ENCODE data around the gene EYS. TPM values are rescaled to one million over a fixed set of nuclear protein-coding genes. Genes with fewer than 3 reads are reported as not detected.

The EYS gene
- total RNA-seq, 4 donors from 2014 or later: under 0.01 TPM; not detected in 3

DNA sequence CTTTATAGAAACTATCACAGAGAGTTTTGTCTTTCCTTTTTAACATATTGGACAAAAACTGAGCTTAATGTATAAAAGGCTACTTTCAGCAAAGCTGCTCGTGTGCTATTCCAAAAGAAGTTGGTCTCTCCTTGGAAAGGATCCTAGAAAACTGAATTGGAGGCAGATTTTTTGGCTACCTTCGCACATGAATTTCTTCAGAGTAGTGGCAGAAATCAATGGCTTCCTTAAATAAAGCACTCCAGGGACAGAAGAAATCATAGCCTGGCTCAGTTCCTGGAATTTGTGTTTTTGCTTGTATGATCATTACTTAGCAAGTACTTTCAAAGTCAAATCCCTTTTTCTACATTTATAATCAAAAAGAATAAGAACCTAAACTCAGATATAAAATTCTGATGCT lies 1291.1 kb downstream of the EYS start:
- Histone ChIP-seq H3K4me1 (peaks cover 0 to 5% (median 0%) of the 10 kb centered on the region in 4 donors), H3K27ac (replicated peaks in 1 of 4) (no peak overlapping the region), H3K4me3 (no peak overlapping the region), H3K36me3 (no peaks in the 10 kb centered on the region), H3K9me3 (no peaks in the 10 kb centered on the region), H3K27me3 (no peaks in the 10 kb centered on the region)
- 27% methylated on average over 2 of the region's 2 CpGs for WGBS
- no peak for DNase-seq (ENCODE audit: extremely low spot score)
- TF ChIP-seq CTCF (IDR thresholded peaks at IDR 0.05) (no peak), POLR2AphosphoS5 (IDR thresholded peaks at IDR 0.05) (no peak), POLR2A (IDR thresholded peaks at IDR 0.05; ENCODE audit: low read depth) (no peak), EP300 (IDR thresholded peaks at IDR 0.05) (no peak)
- intact Hi-C loops (cut with DNase I): no loop called here

GRCh38 chr6:64411226-64411625 lies 1295.8 kb downstream of the EYS start:
- Histone ChIP-seq H3K9me3 (no peaks in the 10 kb centered on the region), H3K27me3 (no peaks in the 10 kb centered on the region), H3K4me3 (no peak overlapping the region), H3K27ac (replicated peaks in 1 of 4) (no peak overlapping the region), H3K36me3 (no peaks in the 10 kb centered on the region), H3K4me1 (peaks cover 0 to 5% (median 0%) of the 10 kb centered on the region in 4 donors)
- TF ChIP-seq EP300 (IDR thresholded peaks at IDR 0.05): no peak
- no peak for TF ChIP-seq POLR2AphosphoS5 (IDR thresholded peaks at IDR 0.05)
- no peak for TF ChIP-seq CTCF (IDR thresholded peaks at IDR 0.05)
- no peak for TF ChIP-seq POLR2A (IDR thresholded peaks at IDR 0.05; ENCODE audit: low read depth)
- intact Hi-C loops (cut with DNase I): no loop called here
- DNase-seq (ENCODE audit: extremely low spot score): no peak

DNA sequence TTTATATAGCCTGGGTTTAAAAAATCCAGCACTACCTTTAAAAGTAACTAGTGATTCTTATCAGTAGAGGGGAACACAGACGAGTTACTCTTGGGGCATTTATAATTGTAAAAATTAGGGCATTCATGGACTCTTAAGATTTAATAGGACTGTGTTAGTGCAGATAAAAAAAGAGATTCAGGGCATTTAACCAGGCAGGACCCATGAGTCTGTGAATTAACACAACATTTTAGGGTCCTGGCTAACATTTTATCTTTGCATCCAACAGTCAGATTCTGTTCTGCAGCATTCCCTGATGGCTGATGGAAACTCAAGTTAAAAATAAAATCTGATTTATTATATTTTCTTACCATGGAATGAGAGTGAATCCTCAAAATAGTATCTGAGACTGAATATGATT lies 1297.1 kb downstream of the EYS start:
- no peaks in the 10 kb centered on the region for H3K36me3 ChIP-seq
- H3K9me3 ChIP-seq: no peaks in the 10 kb centered on the region
- H3K4me3 ChIP-seq: no peak overlapping the region
- H3K4me1 ChIP-seq: no peaks in the 10 kb centered on the region
- no peaks in the 10 kb centered on the region for H3K27me3 ChIP-seq
- TF ChIP-seq POLR2A (IDR thresholded peaks at IDR 0.05; ENCODE audit: low read depth): no peak
- no peak for TF ChIP-seq POLR2AphosphoS5 (IDR thresholded peaks at IDR 0.05)
- no peak for TF ChIP-seq CTCF (IDR thresholded peaks at IDR 0.05)
- TF ChIP-seq EP300 (IDR thresholded peaks at IDR 0.05): no peak
- DNase-seq (ENCODE audit: extremely low spot score): no peak
- intact Hi-C loops (cut with DNase I): no loop called here
- WGBS: 95% methylated on average over 1 of the region's 1 CpG
- no peak overlapping the region for H3K27ac ChIP-seq (replicated peaks in 1 of 4)

- no peak for TF ChIP-seq EP300 (IDR thresholded peaks at IDR 0.05)
- TF ChIP-seq CTCF (IDR thresholded peaks at IDR 0.05): no peak
- TF ChIP-seq POLR2AphosphoS5 (IDR thresholded peaks at IDR 0.05): no peak
- no peak for TF ChIP-seq POLR2A (IDR thresholded peaks at IDR 0.05; ENCODE audit: low read depth)
- Histone ChIP-seq H3K4me1 (no peaks in the 10 kb centered on the region), H3K36me3 (no peaks in the 10 kb centered on the region), H3K9me3 (no peaks in the 10 kb centered on the region), H3K27ac (replicated peaks in 1 of 4) (no peak overlapping the region), H3K27me3 (no peaks in the 10 kb centered on the region), H3K4me3 (no peak overlapping the region)
- 77% methylated on average over 5 of the region's 5 CpGs for WGBS
- intact Hi-C loops (cut with DNase I): no loop called here
- DNase-seq (ENCODE audit: extremely low spot score): no peak
Measured at GRCh38 chr6:64404396-64404795, 1302.6 kb downstream of the EYS start.

GRCh38 chr6:64383277-64383676 lies 1323.7 kb downstream of the EYS start:
- DNase-seq (ENCODE audit: extremely low spot score): no peak
- H3K9me3 ChIP-seq: no peaks in the 10 kb centered on the region
- intact Hi-C loops (cut with DNase I): no loop called here
- H3K4me1 ChIP-seq: no peaks in the 10 kb centered on the region
- no peaks in the 10 kb centered on the region for H3K36me3 ChIP-seq
- H3K27ac ChIP-seq (replicated peaks in 1 of 4): no peak overlapping the region
- no peak for TF ChIP-seq EP300 (IDR thresholded peaks at IDR 0.05)
- TF ChIP-seq CTCF (IDR thresholded peaks at IDR 0.05): no peak
- no peak for TF ChIP-seq POLR2AphosphoS5 (IDR thresholded peaks at IDR 0.05)
- no peak for TF ChIP-seq POLR2A (IDR thresholded peaks at IDR 0.05; ENCODE audit: low read depth)
- WGBS: 77% methylated on average over 2 of the region's 2 CpGs
- no peak overlapping the region for H3K4me3 ChIP-seq
- no peaks in the 10 kb centered on the region for H3K27me3 ChIP-seq
